ENCODE measurements around the gene FOXO3.
"Not testable (repeated sequence)": the region's sequence is repeated elsewhere in the genome, so short reads cannot be mapped to it uniquely, and the experiment has no call there.

The FOXO3 gene

DNA sequence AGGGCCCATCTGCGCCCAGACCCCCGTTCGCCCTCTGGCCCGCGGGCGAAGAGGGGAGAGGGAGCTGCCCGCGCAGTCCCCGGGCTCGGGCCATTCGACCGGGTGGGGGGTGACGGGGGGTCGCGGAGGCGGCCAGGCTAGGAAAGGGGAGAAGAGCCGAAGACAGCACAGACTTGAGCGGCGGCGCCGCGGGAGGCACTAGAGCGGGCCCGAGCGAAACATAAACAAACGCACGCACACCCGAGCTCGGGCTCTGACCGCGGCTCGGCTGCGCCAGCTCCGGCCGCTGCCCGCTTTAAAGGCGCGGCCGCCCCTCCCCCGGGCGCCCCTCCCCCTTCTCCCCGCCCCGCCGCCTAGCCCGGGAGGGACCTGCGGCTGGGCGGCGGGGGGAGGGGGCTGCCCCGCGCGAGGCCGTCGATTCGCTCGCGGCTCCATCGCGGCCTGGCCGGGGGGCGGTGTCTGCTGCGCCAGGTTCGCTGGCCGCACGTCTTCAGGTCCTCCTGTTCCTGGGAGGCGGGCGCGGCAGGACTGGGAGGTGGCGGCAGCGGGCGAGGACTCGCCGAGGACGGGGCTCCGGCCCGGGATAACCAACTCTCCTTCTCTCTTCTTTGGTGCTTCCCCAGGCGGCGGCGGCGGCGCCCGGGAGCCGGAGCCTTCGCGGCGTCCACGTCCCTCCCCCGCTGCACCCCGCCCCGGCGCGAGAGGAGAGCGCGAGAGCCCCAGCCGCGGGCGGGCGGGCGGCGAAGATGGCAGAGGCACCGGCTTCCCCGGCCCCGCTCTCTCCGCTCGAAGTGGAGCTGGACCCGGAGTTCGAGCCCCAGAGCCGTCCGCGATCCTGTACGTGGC, at the start of gene FOXO3:
FOXO3 (plus strand) TSS at position 455 of the 846 bp plus-strand sequence; CDS start at position 747, 292 bp downstream.
- DNase-seq (ENCODE audit: low spot score) = peak; percentile 85

DNA sequence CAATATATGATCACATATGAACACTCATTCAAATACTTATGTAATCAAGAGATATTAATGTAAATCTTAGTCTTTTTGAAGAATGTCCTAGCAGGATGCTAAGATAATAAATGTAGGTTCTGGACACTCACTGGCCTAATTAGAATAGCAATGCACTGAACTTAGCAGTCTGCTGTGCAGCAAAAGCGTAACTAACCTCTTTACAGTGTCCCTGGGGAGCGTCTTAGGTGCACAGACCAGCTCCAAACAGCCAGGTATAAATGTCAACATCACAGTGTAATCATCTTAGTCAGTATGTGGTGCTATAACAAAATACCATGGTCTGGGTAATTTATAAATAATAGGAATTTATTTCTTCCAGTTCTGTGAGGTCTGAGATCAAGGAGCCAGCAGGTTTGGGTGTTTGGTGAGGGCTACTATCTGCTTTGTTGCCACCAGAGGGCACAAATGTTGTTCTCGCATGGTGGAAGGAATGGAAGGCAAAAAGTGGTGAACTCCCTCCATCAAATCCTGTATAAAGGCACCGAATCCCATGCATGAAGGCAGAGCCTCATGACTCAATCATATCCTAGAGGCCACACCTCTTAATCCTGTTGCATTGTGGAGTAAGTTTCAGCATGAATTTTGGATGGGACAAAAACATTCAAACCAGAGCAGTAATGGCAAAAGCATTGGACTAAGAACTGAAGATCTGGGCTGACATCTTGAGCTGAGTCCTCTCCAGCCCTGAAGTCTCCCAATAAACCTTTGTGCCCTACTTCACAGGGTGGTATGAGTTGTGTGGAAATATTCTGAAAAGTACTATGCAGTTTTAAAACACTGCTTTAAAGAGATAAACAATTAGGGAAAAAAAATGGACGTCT, 41.8 kb upstream of the FOXO3 start:
- peak; percentile 60 for DNase-seq (ENCODE audit: low spot score)

DNA sequence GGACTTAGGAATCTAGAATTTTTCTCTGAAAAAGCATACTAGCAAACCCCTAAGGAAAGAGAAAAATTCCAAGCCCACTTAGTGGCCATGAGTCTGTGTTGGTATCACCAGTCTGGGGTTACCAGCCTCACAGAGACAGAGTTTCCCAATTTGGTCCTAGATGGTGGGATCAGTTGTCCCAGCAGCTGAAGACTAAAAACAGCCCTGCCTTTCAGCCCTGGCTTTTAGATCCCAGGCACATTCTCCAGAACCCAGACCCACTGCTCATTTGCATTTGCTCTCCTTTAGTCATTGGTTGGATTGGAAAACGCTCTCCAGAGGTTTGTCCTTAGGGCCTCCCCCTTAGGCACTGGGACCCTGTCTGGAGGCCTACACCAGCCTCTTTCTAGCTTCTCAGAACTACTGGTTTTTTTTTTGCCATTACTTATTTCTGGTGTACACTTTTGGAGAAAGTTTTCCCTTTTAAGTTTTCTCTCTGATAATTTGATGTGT, 39.1 kb upstream of the FOXO3 start:
- DNase-seq (ENCODE audit: low spot score) = no peak

DNA sequence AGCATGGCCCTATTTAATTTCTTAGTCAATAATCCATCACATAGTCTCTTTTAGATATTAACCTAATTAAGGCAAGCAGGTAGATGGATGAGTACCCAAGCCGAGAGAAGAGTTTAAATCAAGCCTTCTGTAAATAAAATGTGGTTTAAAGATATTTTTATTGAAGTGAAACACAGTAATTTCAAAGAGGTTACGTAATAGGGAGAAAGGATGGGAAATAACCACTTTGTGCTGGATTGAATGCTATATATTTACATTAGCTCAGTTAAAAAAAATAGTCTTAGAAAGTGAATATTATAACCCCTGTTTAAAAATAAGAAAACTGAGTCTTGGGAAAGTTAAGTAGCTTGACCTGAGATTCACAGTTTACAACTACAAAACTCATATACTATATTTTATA, 37.0 kb upstream of the FOXO3 start:
- DNase-seq (ENCODE audit: low spot score) = no peak

DNA sequence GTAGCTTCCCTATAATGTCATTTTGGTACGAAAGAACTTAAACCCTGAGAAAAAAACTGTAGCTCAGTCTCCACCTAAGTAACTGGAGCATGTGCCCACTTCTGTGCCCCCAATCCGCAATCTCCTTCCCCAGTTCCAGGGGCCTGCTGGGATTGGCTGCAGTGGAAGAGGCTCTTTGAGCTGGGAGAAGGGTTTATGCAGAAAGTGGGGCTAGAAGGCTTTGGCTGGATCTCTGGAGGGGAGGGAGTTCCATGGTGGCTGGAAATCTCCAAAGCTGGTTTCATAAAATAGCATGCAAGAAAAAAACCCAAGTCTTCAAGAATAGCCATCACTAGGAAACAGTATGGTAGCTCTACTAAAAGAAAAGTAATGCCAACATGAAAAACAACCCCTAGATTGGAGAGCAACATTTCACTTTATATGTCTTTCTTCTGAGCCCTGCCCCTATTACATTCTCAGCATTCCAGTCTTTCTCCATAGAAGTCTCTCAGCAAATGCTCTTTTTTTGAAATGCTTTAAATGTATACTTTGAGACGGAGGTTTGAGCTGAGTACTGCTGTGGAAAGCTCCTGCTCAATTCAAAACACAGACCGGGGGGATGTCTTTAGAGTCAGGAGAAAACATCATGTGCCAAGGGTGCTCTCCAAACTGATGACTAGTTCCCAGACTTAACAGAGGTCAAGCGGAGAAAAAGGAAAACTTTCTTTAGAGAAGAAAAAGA, 36.0 kb upstream of the FOXO3 start:
- DNase-seq (ENCODE audit: low spot score) = peak; percentile 27

DNA sequence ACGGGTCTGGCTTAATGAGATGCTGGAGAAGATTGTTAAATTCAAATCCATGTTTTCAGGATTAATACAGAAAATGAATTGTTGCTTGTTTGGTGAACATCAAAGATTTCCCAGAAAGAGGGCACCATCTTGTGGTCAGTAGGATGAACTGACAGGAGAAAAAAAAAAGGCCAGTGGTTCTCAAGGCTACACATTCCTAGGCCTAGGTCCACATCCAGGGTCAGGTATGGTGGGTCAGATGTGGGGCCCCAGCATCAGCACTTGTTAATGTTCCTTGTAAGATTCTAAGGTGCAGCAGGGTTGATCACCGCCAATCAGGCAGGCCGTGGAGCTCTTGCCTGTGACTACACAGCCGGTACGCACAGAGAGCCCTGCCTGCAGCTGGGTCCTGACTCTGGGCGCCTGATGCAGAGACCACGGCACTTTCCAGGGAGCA, 34.0 kb upstream of the FOXO3 start:
- peak; percentile 60 for DNase-seq (ENCODE audit: low spot score)

DNA sequence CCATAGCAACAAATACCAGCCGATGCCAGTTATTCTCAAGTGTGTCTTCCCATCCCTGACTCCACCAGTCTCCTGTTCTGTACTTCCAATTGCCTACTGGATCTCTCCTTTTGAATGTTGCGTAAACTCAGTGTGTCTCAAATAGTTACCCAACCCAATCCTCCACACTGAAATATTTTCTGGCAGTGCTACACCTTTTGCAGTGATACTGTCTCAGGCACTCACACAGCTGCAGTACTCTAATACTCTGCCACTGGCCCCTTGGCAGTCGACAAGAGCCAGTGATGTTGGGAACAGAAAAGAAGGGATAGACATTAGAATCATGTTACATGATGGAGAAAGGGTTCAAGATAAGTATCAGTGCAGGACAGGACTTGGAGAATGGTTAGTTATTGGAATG, 31.8 kb upstream of the FOXO3 start:
- no peak for DNase-seq (ENCODE audit: low spot score)

DNA sequence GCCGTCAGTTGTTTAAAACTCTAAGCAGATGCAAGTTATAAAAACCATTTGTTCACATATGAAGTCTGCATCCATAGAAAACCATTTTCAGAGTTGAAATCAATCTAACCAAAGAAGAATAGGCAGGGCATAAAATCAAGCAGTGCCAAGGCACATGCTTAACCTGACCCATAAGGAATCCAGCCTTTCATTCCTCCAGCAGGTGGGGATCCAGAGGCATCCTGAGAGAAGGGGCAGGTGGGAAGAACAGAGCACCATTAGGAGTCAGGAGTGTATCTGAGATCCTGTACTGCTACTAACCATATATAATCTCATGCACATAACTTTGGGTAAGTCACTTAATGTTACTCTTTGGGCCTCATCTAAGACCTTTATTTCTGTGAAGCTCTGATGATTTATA, 29.4 kb upstream of the FOXO3 start:
- peak; percentile 30 for DNase-seq (ENCODE audit: low spot score)

DNA sequence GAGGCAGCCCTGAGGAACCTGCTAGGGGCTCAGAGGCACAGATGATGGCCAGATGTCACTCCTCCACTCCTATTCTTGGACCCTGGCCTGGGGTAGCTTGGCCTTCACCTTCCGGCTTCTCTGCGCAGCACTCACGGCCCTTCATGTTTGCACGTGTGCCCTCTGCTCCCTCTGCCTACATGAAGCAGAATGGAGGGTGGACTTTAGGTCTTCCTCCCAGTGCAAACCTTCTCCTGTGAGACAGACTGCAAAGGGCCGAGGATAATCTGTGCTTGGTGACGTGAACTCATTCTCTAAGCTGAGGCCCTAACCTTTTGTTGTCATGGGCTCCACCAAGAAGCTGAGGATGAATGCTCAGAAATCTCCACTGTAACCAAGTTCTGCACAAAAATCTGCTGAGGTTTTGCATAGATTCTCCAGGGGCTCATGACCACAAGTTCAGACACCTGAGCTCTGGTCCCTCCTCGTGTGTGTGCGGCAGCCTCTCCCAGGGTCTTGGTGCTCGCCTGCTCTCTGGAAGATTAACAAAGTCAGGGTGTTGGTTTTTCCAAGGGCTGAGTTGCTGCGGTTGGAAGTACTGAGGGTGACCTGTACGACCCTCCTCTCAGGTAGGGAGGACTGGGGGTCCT, 25.5 kb upstream of the FOXO3 start:
- DNase-seq (ENCODE audit: low spot score) = no peak

DNA sequence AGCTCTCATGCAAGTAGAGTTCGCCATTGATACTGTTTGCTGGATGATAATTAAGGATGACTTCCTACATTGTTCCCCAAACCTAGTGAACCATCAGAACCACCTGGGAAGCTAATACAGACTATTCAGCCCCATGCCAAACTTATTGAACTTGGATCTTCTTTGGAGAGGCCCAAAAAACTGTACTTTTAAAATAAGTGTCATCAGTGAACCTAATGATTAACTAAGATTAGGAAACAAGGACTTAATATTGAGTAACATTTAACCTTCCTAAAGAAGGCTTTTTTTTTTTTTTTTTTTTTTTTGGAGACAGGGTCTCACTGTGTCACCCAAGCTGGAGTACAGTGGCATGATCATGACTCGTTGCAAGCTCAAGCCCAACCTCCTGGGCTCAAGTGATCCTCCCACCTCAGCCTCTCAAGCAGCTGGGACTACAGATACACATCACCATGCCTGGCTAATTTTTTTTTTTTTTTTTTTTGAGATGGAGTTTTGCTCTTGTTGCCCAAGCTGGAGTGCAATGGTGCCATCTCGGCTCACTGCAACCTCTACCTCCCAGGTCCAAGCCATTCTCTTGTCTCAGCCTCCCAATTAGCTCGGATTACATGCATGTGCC, 24.7 kb upstream of the FOXO3 start:
- DNase-seq (ENCODE audit: low spot score) = not testable (repeated sequence)

DNA sequence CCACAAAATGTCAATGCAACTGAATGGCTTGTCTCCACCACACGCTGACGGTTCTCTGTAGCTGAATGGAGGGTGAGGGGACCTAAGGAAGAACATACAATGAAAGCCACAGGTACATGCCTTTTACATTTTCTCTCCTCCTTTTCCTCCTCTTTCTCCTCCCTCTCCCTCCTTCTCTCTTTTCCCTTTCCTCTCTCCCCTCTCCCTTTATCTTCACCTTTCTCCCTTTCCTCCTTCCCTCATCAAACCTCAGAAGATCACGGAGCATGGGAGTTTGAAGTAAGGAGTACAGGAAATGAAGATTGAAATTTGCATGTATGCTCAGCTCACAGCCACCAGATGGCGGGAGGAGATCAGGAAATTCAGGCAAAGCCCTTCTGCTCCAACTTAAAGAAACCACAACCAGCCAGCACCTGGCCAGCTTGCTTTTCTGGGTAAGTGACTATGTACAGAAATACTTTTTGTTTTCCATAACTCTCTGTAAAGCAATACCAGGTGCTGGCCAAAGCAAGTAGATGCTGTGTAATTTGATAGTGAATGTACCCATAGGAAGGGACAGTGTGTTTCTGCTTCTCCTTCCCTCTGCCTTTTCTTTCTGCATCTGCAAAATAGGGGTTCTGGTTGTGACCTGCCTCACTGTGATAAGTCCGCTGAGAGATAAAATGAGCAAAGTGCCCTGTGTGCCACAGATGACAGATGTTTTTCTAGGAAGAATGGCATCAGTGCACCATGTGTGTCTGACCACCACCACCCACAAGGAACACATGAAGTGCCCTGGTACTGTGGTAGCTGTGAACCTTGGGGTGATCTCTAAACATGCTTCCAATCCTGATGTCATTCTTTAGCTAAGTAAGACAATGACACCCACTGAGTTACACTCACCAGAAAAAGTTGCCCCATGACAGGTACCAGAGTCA, 18.6 kb upstream of the FOXO3 start:
- peak; percentile 76 for DNase-seq (ENCODE audit: low spot score)

DNA sequence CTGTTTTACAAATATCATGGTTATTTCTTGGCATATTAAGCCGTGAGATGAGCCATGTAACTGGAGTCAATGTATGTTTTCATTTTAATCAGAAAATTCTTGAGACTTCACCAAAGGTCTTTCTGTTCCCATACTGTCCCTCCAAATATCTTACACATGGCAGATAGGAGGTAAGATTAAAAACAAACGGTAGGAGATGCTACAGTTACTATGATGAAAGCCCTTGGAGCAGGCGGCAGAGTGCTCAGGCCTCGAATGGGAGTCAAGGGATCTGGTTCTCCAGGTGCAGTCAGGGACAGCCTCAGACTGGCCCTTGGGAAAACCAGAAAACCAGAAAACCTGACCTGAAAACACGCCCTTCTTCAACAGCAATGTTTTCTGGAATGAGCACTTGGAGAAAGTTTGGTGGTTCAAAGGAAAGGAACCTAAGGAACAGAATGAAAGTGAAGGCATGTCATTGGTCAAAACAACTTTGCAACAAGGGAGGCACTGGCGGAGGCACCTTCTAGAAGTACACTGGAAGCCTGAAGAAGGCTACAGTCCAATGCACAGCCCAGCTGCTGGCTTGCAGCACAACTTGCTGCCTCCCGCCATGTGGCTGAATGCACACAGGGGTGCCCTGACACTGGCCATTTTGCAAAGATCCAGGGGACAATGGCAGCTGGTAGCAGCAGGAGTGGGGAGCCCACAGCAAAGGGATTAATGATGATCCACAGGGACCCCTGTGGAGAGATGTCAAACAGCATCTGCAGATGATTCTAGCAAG, 17.4 kb upstream of the FOXO3 start:
- DNase-seq (ENCODE audit: low spot score) = no peak

DNA sequence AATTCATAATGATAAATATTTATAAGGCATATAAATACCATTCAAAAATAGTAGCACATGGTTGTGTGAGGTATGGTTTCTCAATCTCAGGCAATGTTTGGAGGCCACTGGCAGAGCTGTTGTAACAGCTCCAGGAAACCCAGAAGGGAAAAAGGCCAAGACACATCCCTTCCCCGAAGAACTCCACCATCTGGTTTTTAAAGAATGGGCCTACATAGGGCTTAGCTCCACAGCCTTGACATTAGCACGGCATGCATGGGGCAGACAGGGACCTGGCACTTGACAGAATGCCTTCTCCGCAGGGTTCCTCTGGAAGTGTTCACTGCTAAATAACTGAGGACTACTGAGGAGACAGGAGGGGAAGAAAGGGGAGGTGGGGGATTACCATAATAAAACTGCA, 16.1 kb upstream of the FOXO3 start:
- no peak for DNase-seq (ENCODE audit: low spot score)

DNA sequence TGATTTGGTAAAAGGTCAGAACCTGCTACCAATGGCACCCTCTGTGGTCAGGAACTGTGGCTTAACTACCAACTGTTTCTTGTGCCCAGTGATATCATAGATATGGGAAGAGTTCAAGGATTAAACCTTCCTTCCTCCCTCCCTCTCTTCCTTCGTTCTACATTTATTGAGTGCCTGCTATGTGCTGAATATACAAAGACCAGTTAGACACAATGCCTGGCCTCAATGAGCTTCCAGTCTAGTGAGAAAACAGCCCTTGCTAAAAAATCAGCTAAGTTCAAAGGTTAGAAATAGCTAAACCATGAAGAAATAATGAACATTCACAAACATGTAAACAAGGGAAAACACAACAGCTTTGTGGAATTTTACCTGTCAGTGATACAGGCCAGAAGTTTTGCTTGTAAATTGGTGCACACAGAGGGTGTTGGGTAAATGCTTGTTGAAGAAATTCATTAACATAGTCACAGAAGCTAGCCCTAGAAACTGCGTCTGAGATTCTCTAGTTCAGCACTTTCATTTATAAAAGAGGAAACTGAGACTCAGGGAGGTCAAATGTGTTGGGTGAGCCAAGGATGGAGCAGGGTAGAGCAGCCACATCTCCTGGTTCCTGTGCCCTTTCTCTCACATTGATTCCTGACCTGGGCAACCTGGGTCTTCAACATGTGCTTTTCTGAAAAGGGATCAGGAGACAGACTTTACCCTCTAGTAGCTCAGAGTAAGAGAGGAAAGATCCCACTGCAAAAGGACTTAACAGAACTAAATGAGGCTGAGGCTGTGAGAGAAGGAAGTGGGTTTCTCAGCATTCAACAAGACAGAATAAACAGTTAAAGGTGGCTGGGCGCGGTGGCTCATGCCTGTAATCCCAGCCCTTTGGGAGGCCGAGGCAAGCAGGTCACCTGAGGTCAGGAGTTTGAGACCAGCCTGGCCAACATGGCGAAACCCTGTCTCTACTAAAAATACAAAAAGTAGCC, 14.4 kb upstream of the FOXO3 start:
- no peak for DNase-seq (ENCODE audit: low spot score)

DNA sequence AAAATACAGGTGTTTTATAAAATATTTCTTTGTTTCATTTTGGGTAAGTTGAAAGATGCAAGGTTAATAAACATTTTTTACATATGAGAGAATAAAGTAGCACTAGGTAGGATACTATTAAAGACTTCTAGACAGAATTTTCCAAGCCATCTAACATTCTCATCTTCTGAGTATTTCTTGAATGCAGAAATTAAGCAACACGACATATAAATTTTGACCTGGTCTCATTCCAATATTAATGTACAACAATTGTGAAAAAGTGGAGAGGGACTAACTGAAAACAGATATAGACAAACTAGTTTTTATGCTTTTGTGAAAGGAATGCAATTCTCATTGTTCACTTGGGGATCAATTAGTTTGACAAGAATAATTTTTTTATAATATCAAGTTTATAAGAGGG, 11.5 kb upstream of the FOXO3 start:
- DNase-seq (ENCODE audit: low spot score) = no peak

DNA sequence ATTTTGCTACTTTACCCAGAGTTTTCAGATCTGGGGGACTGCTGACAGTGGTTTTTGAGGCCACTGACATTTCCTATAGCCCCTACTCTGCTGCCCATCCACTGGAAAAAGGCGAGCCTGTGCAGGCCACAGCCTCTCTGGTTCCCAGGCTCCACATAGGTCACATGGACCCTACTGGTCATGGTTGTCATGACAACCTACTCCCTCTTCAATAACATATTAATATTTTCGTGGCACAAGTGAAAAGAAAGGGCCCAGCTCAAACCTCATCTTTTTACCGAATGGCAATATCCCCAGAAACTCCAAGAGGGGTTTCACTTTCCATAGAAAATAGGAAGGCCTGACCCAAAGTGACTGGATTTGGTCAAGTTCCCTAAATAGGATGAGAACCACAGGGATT, 11.0 kb upstream of the FOXO3 start:
- DNase-seq (ENCODE audit: low spot score) = no peak

DNA sequence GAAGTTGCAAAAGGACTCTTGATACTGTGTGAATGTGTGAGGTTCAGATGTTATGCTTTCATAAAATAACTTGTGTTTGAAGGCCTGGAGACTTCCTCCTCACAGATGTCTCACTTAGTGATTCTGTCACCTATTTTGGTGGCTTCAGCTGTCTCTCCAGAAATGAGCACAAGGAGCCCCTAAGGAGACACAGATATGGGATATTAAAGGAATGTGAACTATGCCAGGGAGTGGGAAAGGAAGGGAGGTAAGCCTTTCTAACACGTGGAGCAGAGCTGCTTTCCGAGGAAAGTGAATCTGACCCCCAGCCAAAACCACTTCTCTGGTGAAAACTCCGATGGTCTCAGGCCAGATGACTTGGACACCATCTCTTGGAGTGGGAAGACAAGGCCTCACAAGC, 10.5 kb upstream of the FOXO3 start:
- DNase-seq (ENCODE audit: low spot score) = no peak

DNA sequence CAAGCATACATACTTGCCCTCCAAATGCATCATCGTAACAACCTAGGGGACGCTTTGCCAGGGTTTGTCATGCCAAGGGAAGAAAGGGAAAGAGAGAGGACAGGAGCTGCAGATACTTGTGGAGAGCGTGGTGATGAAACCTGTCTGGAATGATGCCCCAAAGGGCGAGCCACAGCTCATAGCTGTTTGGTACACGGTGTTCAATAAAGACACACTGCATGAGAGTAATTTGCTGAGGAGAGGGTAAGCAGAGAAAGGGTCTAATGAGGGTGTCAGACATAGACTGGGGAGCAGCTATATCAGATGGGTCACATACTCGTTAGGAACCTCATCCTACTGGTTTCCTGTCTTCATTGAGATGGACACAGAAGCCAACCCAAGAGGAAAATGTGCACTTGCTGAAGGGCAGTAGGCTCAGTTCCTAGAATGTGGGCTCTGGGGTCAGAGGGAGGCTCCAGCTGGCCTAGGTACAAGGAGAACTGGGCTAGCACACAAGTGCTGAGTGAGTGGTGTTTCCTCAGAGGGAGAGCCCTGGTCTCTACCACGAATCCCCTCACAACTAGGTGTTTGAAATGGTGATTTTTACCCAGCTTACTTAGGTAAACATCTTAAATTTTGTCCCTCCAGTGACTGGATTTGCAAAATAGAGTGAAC, 5.2 kb upstream of the FOXO3 start:
- DNase-seq (ENCODE audit: low spot score) = no peak
